Cardiac muscle cell (in vitro differentiated cells and primary cell): Measurements from ENCODE around the gene DNM3. TPM values are rescaled to one million over a fixed set of nuclear protein-coding genes. Genes with fewer than 3 reads are reported as not detected.

Experiments used
- DNase-seq, 2 donors: peaks; one replicate each; pipeline versions ENCODE4 v3.0.0 to v3.0.0-alpha.2; 2010 to 2017; ENCODE audit warnings: low read depth in 1 of 2, low spot score in 1 of 2
- H3K27ac ChIP-seq: fragments of 200-600 bp; sonication (generic); 2 replicates; pipeline ENCODE4 v1.5.1; 2016
- H3K27me3 ChIP-seq: fragments of 200-600 bp; sonication (generic); 2 replicates; pipeline ENCODE4 v1.6.0; 2016; ENCODE audit warnings: control low read depth
- H3K36me3 ChIP-seq: fragments of 200-600 bp; sonication (generic); 2 replicates; pipeline ENCODE4 v1.5.1; 2016; ENCODE audit warnings: control low read depth
- H3K4me1 ChIP-seq: fragments of 200-600 bp; sonication (generic); 2 replicates; pipeline ENCODE4 v1.8.1; 2017; ENCODE audit warnings: low read depth, mild to moderate bottlenecking, mixed run types
- H3K4me3 ChIP-seq: fragments of 200-600 bp; sonication (generic); 2 replicates; pipeline ENCODE4 v1.5.1; 2016; ENCODE audit warnings: mild to moderate bottlenecking
- H3K9me3 ChIP-seq: fragments of 200-600 bp; sonication (generic); 2 replicates; pipeline ENCODE4 v1.5.1; 2017; ENCODE audit warnings: low read depth, mild to moderate bottlenecking, control low read depth
- CTCF ChIP-seq: IDR thresholded peaks from 2 replicates; pipeline ENCODE4 v1.5.1; 2012; ENCODE audit warnings: low read depth, mild to moderate bottlenecking, low read length
- polyA plus RNA-seq: library from polyadenylated mRNA; unstranded; fragments of >200 nt; fragmentation: Nextera tagmentation; extraction: Ambion mirVana; gene quantifications from 2 replicates; pipeline ENCODE4 v1.2.1, GENCODE V29; 2016
- total RNA-seq: library from RNA; depleted of rRNA; stranded (reverse); fragments of >200 nt; gene quantifications from 2 replicates; pipeline ENCODE4 v1.2.3, GENCODE V29; 2016

Gene DNM3
- total and polyA plus RNA-seq, 2 experiments from 2014 or later: 0.42 TPM; not detected in 1

GRCh38 chr1:172399756-172400721 is 558.7 kb downstream of the DNM3 start:
- no peaks in the 10 kb centered on the region for H3K36me3 ChIP-seq
- H3K27ac ChIP-seq: no peak overlapping the region
- no peak overlapping the region for H3K4me3 ChIP-seq
- no peaks in the 10 kb centered on the region for H3K9me3 ChIP-seq
- DNase-seq: no peak
- H3K4me1 ChIP-seq: peaks cover 4% of the 10 kb centered on the region
- TF ChIP-seq CTCF: no peak
- no peaks in the 10 kb centered on the region for H3K27me3 ChIP-seq

DNA sequence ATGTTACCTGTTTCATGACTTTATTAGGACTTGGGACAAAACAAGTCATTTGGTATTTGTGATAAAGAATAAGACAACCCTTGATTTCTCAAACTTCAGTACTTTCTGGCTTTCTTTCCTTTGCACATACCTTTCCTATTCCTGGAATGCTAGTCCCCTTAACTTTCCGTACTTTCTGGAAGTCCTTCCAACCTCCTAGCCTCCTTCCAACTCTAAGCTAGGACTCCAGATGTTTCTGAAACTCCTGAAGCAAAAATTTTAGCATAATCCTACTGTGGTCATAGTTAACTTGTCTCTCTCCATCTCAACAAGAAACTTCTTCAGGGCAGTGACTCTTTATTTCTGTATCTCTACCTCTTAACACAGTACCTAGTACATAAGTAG is 559.4 kb downstream of the DNM3 start:
- H3K36me3 ChIP-seq: no peaks in the 10 kb centered on the region
- DNase-seq: peak in 1 of 2 donors; percentile 15
- no peaks in the 10 kb centered on the region for H3K27me3 ChIP-seq
- no peak overlapping the region for H3K27ac ChIP-seq
- no peaks in the 10 kb centered on the region for H3K9me3 ChIP-seq
- TF ChIP-seq CTCF: no peak
- peaks cover 4% of the 10 kb centered on the region for H3K4me1 ChIP-seq
- no peak overlapping the region for H3K4me3 ChIP-seq

- DNase-seq: no peak
- Histone ChIP-seq H3K4me3 (no peak overlapping the region), H3K27me3 (no peaks in the 10 kb centered on the region), H3K36me3 (no peaks in the 10 kb centered on the region), H3K4me1 (peaks cover 4% of the 10 kb centered on the region), H3K9me3 (no peaks in the 10 kb centered on the region), H3K27ac (no peak overlapping the region)
- TF ChIP-seq CTCF: no peak
Observed at GRCh38 chr1:172401477-172401876, 560.2 kb downstream of the DNM3 start.

GRCh38 chr1:172401892-172402291 is 560.6 kb downstream of the DNM3 start:
- peak; percentile 11 to 29 for DNase-seq
- H3K4me3 ChIP-seq: no peak overlapping the region
- H3K9me3 ChIP-seq: no peaks in the 10 kb centered on the region
- H3K36me3 ChIP-seq: no peaks in the 10 kb centered on the region
- H3K27me3 ChIP-seq: no peaks in the 10 kb centered on the region
- H3K4me1 ChIP-seq: peaks cover 4% of the 10 kb centered on the region
- peak; percentile 27 for TF ChIP-seq CTCF
- H3K27ac ChIP-seq: no peak overlapping the region

GRCh38 chr1:172402878-172403569 is 561.7 kb downstream of the DNM3 start:
- peak in 1 of 2 donors; percentile 19 for DNase-seq
- Histone ChIP-seq H3K27ac (no peak overlapping the region), H3K9me3 (no peaks in the 10 kb centered on the region), H3K4me1 (peaks cover 4% of the 10 kb centered on the region), H3K36me3 (no peaks in the 10 kb centered on the region), H3K27me3 (no peaks in the 10 kb centered on the region), H3K4me3 (no peak overlapping the region)
- no peak for TF ChIP-seq CTCF
